C1 segment of cervical spinal cord (tissue), 14 donors: ENCODE results near the gene ASB13.

Experiments used
- DNase-seq, 14 donors: peaks; one replicate each; lab custom pipeline; 2025; lab: John Stamatoyannopoulos, UW

The ASB13 gene

GRCh38 chr10:5647507-5648240 is 18.7 kb downstream of the ASB13 start:
- no peak for DNase-seq

GRCh38 chr10:5645944-5646617 is 20.3 kb downstream of the ASB13 start:
- DNase-seq, result no peak

- DNase-seq, result no peak
These were observed 21.0 kb downstream of the ASB13 start for GRCh38 chr10:5645375-5645774.

- no peak for DNase-seq
These were observed 21.5 kb downstream of the ASB13 start for GRCh38 chr10:5644930-5645329.

GRCh38 chr10:5643346-5644067 is 22.9 kb downstream of the ASB13 start:
- no peak for DNase-seq

DNA sequence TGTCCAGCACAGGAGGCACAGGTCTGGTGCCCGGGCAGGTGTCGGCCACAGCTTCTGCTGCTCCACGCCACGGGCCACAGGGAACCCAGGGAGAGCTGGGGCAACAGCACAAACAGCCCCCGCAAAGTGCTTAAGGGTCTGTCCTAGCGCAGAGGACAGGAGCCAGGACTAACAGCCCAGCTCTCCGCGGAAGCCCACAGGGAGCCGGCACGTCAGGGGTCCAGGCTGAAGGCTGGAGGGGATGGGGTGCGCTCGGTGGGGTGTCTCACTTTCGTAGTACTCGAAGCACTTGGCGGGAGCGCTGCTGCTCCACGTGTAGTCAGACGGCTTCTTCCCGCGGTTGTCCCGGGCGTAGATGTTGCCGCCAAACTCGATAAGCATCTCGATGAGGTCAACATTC is 24.9 kb downstream of the ASB13 start:
- DNase-seq, result no peak

- DNase-seq, result no peak
These were observed 25.9 kb downstream of the ASB13 start for GRCh38 chr10:5640501-5640900.

DNA sequence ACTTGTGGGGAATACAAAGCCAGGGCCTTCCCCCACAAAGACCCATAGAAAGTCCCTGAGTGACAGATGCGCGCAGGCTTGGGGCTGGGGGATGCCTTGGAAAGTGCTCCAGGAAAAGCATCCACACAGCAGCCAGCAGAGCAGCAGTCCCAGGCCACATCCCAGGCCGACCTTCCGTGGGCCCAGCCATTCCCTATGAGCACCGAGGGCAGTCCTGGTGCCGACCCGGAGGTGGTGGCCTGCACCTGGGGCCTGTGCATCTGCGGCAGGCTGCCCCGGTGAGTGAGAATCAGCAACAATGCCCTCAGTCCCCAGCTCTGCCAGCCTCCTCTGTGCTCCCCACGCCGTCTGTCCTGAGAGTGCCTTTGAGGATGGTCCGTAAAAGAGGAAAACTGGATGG is 26.4 kb downstream of the ASB13 start:
- no peak for DNase-seq

DNA sequence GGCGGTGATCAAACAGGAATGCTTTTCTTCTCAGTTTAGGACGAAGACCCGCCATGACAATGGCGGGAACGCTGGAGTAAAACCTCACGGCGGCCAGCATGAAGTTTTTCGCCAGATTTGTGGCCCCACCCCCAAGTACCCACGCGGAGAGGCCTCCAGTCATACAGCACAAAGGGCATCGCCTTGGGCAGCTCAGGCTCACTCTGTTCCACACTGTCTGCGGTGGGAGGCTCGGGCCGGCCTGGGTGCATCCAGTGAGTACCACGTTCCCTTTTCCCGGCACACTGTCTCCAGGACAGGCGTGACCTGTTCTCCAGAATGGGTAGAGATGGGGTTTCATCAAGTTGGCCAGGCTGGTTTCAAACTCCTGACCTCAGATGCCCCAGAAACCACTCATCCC is 27.3 kb downstream of the ASB13 start:
- no peak for DNase-seq

GRCh38 chr10:5638494-5638893 is 27.9 kb downstream of the ASB13 start:
- no peak for DNase-seq

DNA sequence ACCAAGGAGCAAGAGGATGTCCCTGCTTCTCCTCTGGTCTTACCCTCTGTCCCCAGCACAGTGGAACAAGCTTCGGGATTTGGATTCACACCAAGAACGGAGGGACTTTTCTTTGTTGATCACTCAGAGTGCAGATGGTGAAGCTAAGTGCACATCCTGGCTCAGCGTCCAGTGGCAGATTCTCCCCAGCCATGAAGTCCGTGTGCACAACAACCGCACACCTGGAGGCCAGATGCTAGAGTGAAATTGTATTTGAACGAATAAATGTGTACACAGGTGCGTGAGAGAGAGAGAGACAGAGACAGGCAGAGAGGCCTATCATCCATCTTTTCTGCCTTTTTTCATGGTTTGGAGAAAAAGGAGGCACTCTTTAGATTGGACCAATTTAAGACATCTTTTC is 31.5 kb downstream of the ASB13 start:
- no peak for DNase-seq

DNA sequence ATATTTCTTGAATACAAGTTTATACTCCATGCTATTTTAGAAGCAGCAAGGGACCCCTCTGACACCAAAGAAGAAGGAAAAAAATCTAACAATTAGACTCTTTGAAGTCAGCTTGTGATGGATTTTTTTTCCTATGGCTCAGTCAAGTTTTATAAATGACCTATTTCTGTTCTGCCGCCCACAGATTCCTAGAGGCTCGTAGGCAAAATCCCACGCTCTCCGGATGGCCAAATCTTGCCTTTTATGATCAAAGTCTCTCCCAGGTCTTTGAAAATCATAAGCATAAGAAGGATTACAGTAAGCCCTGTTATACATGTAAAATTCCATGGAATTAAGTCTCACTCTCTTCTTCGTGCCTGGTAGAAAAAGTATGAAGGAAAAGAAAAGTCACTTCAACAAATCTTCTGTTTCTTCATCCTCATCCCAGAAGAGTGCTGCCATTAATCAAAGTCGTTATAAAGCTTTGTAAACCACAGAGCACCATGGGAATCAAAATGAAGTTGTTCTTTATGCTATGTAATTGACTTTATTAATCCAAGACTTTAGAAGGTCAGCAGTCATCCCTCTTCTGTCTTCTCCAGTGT is 33.1 kb downstream of the ASB13 start:
- no peak for DNase-seq

GRCh38 chr10:5632446-5632845 is 33.9 kb downstream of the ASB13 start:
- no peak for DNase-seq

GRCh38 chr10:5631936-5632335 is 34.5 kb downstream of the ASB13 start:
- DNase-seq, result no peak

GRCh38 chr10:5630112-5630436 is 36.3 kb downstream of the ASB13 start:
- no peak for DNase-seq

DNA sequence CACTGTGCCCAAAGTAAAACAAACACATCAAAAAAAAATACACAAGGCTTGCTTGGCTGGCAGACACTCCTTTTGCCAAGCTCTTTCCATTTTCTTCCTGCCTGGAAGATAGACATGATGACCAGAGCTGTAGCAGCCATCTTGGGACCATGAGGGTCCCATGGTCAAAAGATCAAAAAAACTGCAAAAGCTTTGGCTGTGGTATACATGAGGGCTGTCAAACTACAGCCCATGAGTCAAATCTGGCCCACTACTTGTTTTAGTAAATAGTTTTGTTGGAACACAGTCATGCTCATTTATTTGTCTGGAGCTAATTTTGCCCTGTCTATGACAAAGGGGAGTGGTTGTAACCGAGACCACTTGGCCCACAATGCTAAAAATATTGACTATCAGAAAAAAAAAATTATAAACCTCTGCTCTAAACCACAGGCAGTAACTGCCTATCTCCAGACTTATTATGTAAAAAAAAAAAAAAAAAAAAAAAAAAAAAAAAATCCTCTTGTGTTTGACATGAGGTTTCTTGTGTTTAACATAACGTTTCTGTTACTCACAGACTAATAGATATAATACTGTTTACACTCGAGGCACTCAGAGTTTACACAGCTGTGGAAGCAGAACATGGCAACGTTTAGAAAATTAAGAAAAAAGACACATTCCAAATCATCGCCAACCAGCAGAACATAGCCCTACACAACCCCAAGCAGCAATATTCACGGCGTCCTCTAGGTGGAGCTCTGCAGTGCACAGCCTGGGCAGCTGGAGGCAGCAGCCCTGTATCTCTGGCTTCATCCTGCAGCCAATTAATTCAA is 36.9 kb downstream of the ASB13 start:
- DNase-seq, result peak in 9 of 14 donors; percentile 3 to 57 (median 27)

GRCh38 chr10:5628451-5629302 is 37.7 kb downstream of the ASB13 start:
- DNase-seq, result no peak

GRCh38 chr10:5627486-5628044 is 38.8 kb downstream of the ASB13 start:
- DNase-seq, result no peak

DNA sequence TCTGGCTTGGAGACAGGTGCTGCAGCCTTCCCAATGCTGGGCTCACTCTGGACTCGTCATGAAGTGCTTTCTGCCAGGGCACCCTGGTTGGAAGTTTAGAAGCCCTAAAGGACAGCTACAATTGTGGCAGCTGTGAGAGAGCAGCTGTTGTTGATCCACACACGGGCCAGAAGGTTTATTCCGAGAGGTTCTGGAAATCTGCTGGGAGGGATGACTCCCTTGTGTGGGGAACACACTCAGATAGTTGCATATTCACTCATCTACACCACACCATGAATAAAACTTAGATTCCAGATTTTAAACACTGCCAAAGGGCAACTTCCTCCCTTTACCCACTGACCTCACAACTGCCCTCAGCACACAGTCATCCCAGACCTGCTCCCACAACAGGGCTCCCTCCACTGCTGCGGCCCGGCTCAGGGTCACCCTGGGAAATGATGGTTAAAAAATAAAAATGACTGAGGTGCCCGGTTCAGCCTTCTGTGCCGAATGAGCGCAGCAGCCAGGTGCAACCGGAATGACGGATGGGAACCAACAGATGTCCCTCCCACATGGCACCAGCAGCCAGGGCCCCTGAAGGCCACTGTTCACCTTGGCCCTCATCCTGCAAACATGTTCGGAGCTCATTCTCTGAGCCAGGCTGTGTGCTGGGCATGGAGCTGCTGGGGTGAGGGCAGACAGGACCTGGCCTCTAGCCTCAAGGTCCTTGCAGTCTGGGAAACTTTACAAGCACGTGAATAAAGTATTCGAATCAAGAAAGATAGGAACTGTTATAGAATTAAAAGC is 40.2 kb downstream of the ASB13 start:
- DNase-seq, result no peak

DNA sequence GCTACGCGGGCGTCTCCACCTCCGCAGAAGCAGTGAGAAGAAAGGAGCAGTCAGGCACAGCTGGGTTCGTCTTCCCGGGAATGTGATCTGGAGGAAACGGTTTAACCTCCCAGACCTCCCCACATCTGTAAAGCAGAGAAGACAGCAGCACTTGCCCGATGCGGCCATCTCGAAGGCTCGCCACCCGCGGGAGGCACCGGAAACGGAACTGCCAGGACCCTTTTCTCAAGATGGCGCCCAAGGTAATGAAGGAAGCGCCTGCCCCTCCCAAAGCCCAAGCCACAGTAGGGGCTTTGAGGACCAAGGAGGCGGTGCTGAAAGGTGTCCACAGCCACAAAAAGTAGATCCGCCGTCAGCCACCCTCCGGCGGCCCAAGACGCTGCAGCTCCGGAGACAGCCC is 41.7 kb downstream of the ASB13 start:
- no peak for DNase-seq
